Measurements from ENCODE around the gene PPP1R7. TPM values are rescaled to one million over a fixed set of nuclear protein-coding genes. Genes with fewer than 3 reads are reported as not detected.

Gene PPP1R7
- total RNA-seq, 1 donor from 2014 or later = 60.7 TPM

GRCh38 chr2:241182126-241182525 lies 31.9 kb downstream of the PPP1R7 start:
- H3K4me1 ChIP-seq = no peaks in the 10 kb centered on the region
- ATAC-seq = no peak
- H3K27me3 ChIP-seq = no peaks in the 10 kb centered on the region
- no peak for TF ChIP-seq CTCF (IDR thresholded peaks at IDR 0.05)
- H3K36me3 ChIP-seq = peaks cover 37% of the 10 kb centered on the region
- H3K4me3 ChIP-seq = no peak overlapping the region
- no peak for DNase-seq
- no peak overlapping the region for H3K27ac ChIP-seq
- intact Hi-C loops (cut with DNase I) = no loop called here
- no peaks in the 10 kb centered on the region for H3K9me3 ChIP-seq

GRCh38 chr2:241182531-241183133 lies 32.4 kb downstream of the PPP1R7 start:
- no peak overlapping the region for H3K27ac ChIP-seq
- no peaks in the 10 kb centered on the region for H3K9me3 ChIP-seq
- H3K4me3 ChIP-seq = no peak overlapping the region
- intact Hi-C loops (cut with DNase I) = no loop called here
- ATAC-seq = no peak
- no peaks in the 10 kb centered on the region for H3K27me3 ChIP-seq
- DNase-seq = no peak
- TF ChIP-seq CTCF (IDR thresholded peaks at IDR 0.05) = no peak
- peaks cover 36% of the 10 kb centered on the region for H3K36me3 ChIP-seq
- no peaks in the 10 kb centered on the region for H3K4me1 ChIP-seq

- H3K36me3 ChIP-seq = peaks cover 30% of the 10 kb centered on the region
- no peaks in the 10 kb centered on the region for H3K27me3 ChIP-seq
- no peak for TF ChIP-seq CTCF (IDR thresholded peaks at IDR 0.05)
- H3K9me3 ChIP-seq = no peaks in the 10 kb centered on the region
- ATAC-seq (no peak), DNase-seq (no peak)
- H3K27ac ChIP-seq = no peak overlapping the region
- intact Hi-C loops (cut with DNase I) = no loop called here
- no peak overlapping the region for H3K4me3 ChIP-seq
- H3K4me1 ChIP-seq = no peaks in the 10 kb centered on the region
Observed at GRCh38 chr2:241183221-241183620, 33.0 kb downstream of the PPP1R7 start.

- H3K9me3 ChIP-seq = no peaks in the 10 kb centered on the region
- no peak for TF ChIP-seq CTCF (IDR thresholded peaks at IDR 0.05)
- intact Hi-C loops (cut with DNase I) = no loop called here
- no peaks in the 10 kb centered on the region for H3K27me3 ChIP-seq
- ATAC-seq (no peak), DNase-seq (no peak)
- no peak overlapping the region for H3K27ac ChIP-seq
- no peak overlapping the region for H3K4me3 ChIP-seq
- H3K36me3 ChIP-seq = peaks cover 20% of the 10 kb centered on the region
- no peaks in the 10 kb centered on the region for H3K4me1 ChIP-seq
Observed at GRCh38 chr2:241184901-241185300, 34.6 kb downstream of the PPP1R7 start.

GRCh38 chr2:241185961-241186360 lies 35.7 kb downstream of the PPP1R7 start:
- H3K4me3 ChIP-seq = no peak overlapping the region
- H3K27ac ChIP-seq = no peak overlapping the region
- DNase-seq (no peak), ATAC-seq (no peak)
- H3K9me3 ChIP-seq = no peaks in the 10 kb centered on the region
- intact Hi-C loops (cut with DNase I) = no loop called here
- H3K36me3 ChIP-seq = peaks cover 18% of the 10 kb centered on the region
- no peaks in the 10 kb centered on the region for H3K27me3 ChIP-seq
- no peaks in the 10 kb centered on the region for H3K4me1 ChIP-seq
- no peak for TF ChIP-seq CTCF (IDR thresholded peaks at IDR 0.05)

All from upper lobe of right lung (tissue), 1 donor.